CD14-positive monocyte (primary cell): ENCODE measurements around the gene MOB3A. TPM values are rescaled to one million over a fixed set of nuclear protein-coding genes. Genes with fewer than 3 reads are reported as not detected.

Experiments used
- DNase-seq, 3 donors: peaks; one replicate each; pipeline ENCODE4 v3.0.0-alpha.2; 2011 to 2022
- H2AFZ ChIP-seq: 2 replicates; pipeline ENCODE4 v1.6.0; 2012; ENCODE audit warnings: mild to moderate bottlenecking, low read depth, low read length, inconsistent platforms; ENCODE audit not compliant: insufficient read depth, poor library complexity, severe bottlenecking
- H3K27ac ChIP-seq, 2 donors: 1 replicate in 1 of 2; 2 replicates in 1 of 2; pipeline ENCODE4 v1.5.1; 2012 to 2013; ENCODE audit warnings: low read length in 2 of 2, control low read depth in 1 of 2, inconsistent platforms in 1 of 2, low read depth in 1 of 2, mild to moderate bottlenecking in 1 of 2
- H3K27me3 ChIP-seq, 2 donors: one replicate each; pipeline versions ENCODE4 v1.6.0 to v1.6.1; 2011 to 2013; ENCODE audit warnings: low read length in 2 of 2; ENCODE audit not compliant: control insufficient read depth in 2 of 2, insufficient read depth in 2 of 2
- H3K36me3 ChIP-seq, 2 donors: replicated peaks in 1 of 2; 1 replicate in 1 of 2; 2 replicates in 1 of 2; pipeline versions ENCODE4 v1.5.1 to v1.6.1; 2012 to 2013; ENCODE audit warnings: low read length in 2 of 2, control low read depth in 1 of 2, inconsistent platforms in 1 of 2, mild to moderate bottlenecking in 1 of 2; ENCODE audit not compliant: insufficient read depth in 2 of 2, control insufficient read depth in 1 of 2
- H3K4me1 ChIP-seq, 2 donors: 1 replicate in 1 of 2; 2 replicates in 1 of 2; pipeline versions ENCODE4 v1.5.1 to v1.6.1; 2012 to 2013; ENCODE audit warnings: low read length in 2 of 2, control low read depth in 1 of 2, inconsistent platforms in 1 of 2, mild to moderate bottlenecking in 1 of 2, moderate library complexity in 1 of 2; ENCODE audit not compliant: insufficient read depth in 2 of 2, control insufficient read depth in 1 of 2
- H3K4me2 ChIP-seq: replicated peaks from 2 replicates; pipeline ENCODE3; 2012; ENCODE audit warnings: low read length, moderate library complexity, mild to moderate bottlenecking; ENCODE audit not compliant: poor library complexity, severe bottlenecking; ENCODE audit errors: extremely low read depth
- H3K4me3 ChIP-seq, 3 experiments: fragments of 200-600 bp in 1 of 3; sonication (generic) in 1 of 3; replicated peaks in 1 of 3; 1 replicate in 2 of 3; 2 replicates in 1 of 3; pipeline ENCODE4 v1.5.1; 2011 to 2013; ENCODE audit warnings: low read length in 3 of 3, mild to moderate bottlenecking in 3 of 3, control low read depth in 2 of 3, low read depth in 2 of 3, inconsistent platforms in 1 of 3, moderate library complexity in 1 of 3
- H3K79me2 ChIP-seq: 2 replicates; pipeline ENCODE4 v1.6.0; 2012; ENCODE audit warnings: mild to moderate bottlenecking, control low read depth, inconsistent platforms, low read length, moderate library complexity; ENCODE audit not compliant: insufficient read depth
- H3K9ac ChIP-seq: 2 replicates; pipeline ENCODE4 v1.6.0; 2017; ENCODE audit warnings: low read length, mild to moderate bottlenecking; ENCODE audit not compliant: insufficient read depth, poor library complexity, severe bottlenecking
- H3K9me3 ChIP-seq, 2 donors: replicated peaks in 1 of 2; 1 replicate in 1 of 2; 2 replicates in 1 of 2; pipeline versions ENCODE4 v1.5.1 to v1.6.1; 2012 to 2013; ENCODE audit warnings: low read length in 2 of 2, control low read depth in 1 of 2; ENCODE audit not compliant: control insufficient read depth in 1 of 2, insufficient read depth in 1 of 2
- H4K20me1 ChIP-seq: 2 replicates; pipeline ENCODE4 v1.6.0; 2012; ENCODE audit warnings: mild to moderate bottlenecking, low read length, control low read depth, moderate library complexity; ENCODE audit not compliant: insufficient read depth
- H3K27ac Mint-ChIP-seq, 7 donors: one replicate each; pipeline ENCODE4 v1.8.0; 2020; ENCODE audit warnings: mild to moderate bottlenecking in 7 of 7, mixed read lengths in 7 of 7, moderate library complexity in 6 of 7, inconsistent platforms in 2 of 7
- H3K27me3 Mint-ChIP-seq, 3 donors: one replicate each; pipeline ENCODE4 v1.8.0; 2021 to 2022; ENCODE audit warnings: low read depth in 3 of 3, mild to moderate bottlenecking in 3 of 3, mixed read lengths in 3 of 3, moderate library complexity in 3 of 3, inconsistent platforms in 1 of 3
- H3K36me3 Mint-ChIP-seq, 2 donors: one replicate each; pipeline ENCODE4 v1.8.0; 2020; ENCODE audit warnings: mixed read lengths in 2 of 2, inconsistent platforms in 1 of 2, mild to moderate bottlenecking in 1 of 2
- H3K4me1 Mint-ChIP-seq: one replicate; pipeline ENCODE4 v1.8.0; 2020; ENCODE audit warnings: mild to moderate bottlenecking, mixed read lengths
- H3K4me3 Mint-ChIP-seq, 2 donors: one replicate each; pipeline ENCODE4 v1.8.0; 2020; ENCODE audit warnings: mild to moderate bottlenecking in 2 of 2, mixed read lengths in 2 of 2, moderate library complexity in 1 of 2
- H3K9me3 Mint-ChIP-seq, 7 donors: one replicate each; pipeline ENCODE4 v1.8.0; 2020 to 2022; ENCODE audit warnings: mixed read lengths in 7 of 7, mild to moderate bottlenecking in 6 of 7, moderate library complexity in 6 of 7, inconsistent platforms in 2 of 7
- WGBS: methylation state at CpG from one replicate; pipeline ENCODE4 v1.1.5; 2013; ENCODE audit warnings: missing lambda C conversion rate; ENCODE audit not compliant: insufficient coverage; 5-methylcytosine and 5-hydroxymethylcytosine counted together
- intact Hi-C, 2 donors: fragments of 100-400 bp; cut with micrococcal nuclease; formaldehyde crosslinking; loops; one replicate each; pipeline versions ENCODE4 v1.15.0 to v1.15.1; 2023
- polyA plus RNA-seq, 3 donors: library from polyadenylated mRNA; depleted of rRNA in 1 of 3; unstranded in 2 of 3; stranded (reverse) in 1 of 3; fragments of 300-500 nt in 2 of 3; fragments of >200 nt in 1 of 3; fragmentation: Illumina TruSeq in 2 of 3; gene quantifications; 1 replicate in 2 of 3; 2 replicates in 1 of 3; pipeline ENCODE4 v1.2.3, GENCODE V29; 2012 to 2021
- TF ChIP-seq, protein P1 (sequence below): fragments of 200-600 bp; IDR thresholded peaks from one replicate; pipeline ENCODE4 v1.8.0; 2022; ENCODE audit warnings: antibody characterized with exemption, mild to moderate bottlenecking

MOB3A gene
- polyA plus RNA-seq, 3 donors = 60.5 to 179 (median 96.3) TPM

GRCh38 chr19:2053601-2054389 is 42.3 kb downstream of the MOB3A start:
- no peak for DNase-seq
- Histone ChIP-seq H3K36me3 (peaks cover 0 to 4% of the 10 kb centered on the region in 2 donors), H2AFZ (no peak overlapping the region), H3K4me3 (no peak overlapping the region), H3K9ac (no peak overlapping the region), H3K4me1 (peaks cover 37 to 45% of the 10 kb centered on the region in 2 donors), H3K27me3 (no peaks in the 10 kb centered on the region), H3K27ac (no peak overlapping the region), H3K4me2 (no peak overlapping the region), H3K9me3 (no peaks in the 10 kb centered on the region), H4K20me1 (peaks cover 20% of the 10 kb centered on the region), H3K79me2 (peaks cover 22% of the 10 kb centered on the region)
- WGBS = 93% methylated on average over 12 of the region's 24 CpGs
- Mint-ChIP-seq H3K27me3 (peaks cover 0 to 3% (median 2%) of the 10 kb centered on the region in 3 donors), H3K4me3 (no peak overlapping the region), H3K9me3 (no peaks in the 10 kb centered on the region), H3K36me3 (peaks cover 0 to 1% of the 10 kb centered on the region in 2 donors), H3K27ac (no peak overlapping the region), H3K4me1 (peaks cover 30% of the 10 kb centered on the region)
- TF ChIP-seq, protein P1, sequence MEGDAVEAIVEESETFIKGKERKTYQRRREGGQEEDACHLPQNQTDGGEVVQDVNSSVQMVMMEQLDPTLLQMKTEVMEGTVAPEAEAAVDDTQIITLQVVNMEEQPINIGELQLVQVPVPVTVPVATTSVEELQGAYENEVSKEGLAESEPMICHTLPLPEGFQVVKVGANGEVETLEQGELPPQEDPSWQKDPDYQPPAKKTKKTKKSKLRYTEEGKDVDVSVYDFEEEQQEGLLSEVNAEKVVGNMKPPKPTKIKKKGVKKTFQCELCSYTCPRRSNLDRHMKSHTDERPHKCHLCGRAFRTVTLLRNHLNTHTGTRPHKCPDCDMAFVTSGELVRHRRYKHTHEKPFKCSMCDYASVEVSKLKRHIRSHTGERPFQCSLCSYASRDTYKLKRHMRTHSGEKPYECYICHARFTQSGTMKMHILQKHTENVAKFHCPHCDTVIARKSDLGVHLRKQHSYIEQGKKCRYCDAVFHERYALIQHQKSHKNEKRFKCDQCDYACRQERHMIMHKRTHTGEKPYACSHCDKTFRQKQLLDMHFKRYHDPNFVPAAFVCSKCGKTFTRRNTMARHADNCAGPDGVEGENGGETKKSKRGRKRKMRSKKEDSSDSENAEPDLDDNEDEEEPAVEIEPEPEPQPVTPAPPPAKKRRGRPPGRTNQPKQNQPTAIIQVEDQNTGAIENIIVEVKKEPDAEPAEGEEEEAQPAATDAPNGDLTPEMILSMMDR = no peak
- intact Hi-C loops = no loop called here

DNA sequence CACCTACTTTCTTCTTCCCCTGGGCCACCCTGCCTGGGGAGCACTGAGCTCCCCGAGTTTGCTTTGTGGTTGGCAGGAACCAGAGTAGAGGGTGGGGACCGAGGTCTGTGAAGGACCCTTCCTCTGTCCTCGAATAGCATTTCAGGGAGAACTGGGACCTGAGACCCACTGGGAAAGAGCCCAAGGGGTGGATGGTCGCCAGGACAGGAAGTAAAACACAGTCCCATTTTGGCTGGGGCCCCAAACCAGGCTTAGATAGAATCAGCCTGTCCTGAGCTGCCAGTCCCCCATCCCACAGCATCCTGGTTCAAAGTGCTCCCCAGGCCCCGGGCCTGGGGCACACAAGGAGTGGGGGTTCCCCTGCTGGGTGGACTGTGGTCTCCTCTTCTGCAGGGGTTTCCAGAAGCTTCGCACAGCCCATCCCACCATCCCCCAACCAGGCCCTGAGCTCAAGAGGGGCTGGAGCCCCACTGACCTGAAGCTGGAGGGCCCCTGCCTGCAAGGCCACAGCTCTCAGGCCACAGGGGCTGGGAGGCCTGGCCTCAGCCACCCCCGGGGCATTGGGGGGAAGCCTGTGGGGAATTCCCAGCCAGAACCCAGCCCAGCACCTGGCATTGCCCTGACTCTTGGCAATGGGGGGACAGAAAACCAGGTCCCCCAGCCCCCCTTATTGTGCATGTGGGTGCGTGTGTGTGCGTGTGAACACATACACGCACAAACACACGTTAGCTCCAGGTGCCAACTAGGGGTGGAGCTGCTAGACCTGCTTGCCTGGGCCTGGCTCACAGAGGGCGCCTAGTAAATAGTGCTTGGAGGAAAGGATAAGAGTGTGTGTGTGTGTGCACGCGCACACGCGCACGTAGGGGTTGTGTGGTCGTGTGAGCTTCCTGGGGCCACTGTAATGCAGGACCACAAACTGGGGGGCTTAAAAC is 44.1 kb downstream of the MOB3A start:
- peak overlapping the region in 2 of 3 experiments; percentile 5 to 97 for H3K4me3 ChIP-seq
- TF ChIP-seq, protein P1 = no peak
- Mint-ChIP-seq H3K27ac (peak overlapping the region; percentile 50 to 94 (median 88)), H3K4me3 (peak overlapping the region; percentile 51 to 63), H3K27me3 (peaks cover 0 to 3% (median 2%) of the 10 kb centered on the region in 3 donors), H3K9me3 (no peaks in the 10 kb centered on the region), H3K4me1 (peaks cover 42% of the 10 kb centered on the region), H3K36me3 (peaks cover 1 to 7% of the 10 kb centered on the region in 2 donors)
- H3K79me2 ChIP-seq = peaks cover 39% of the 10 kb centered on the region
- WGBS = 37% methylated on average over 14 of the region's 18 CpGs
- no peak for DNase-seq
- no peaks in the 10 kb centered on the region for H3K27me3 ChIP-seq
- peaks cover 44 to 56% of the 10 kb centered on the region in 2 donors for H3K4me1 ChIP-seq
- peaks cover 13 to 18% of the 10 kb centered on the region in 2 donors for H3K36me3 ChIP-seq
- peak overlapping the region; percentile 36 to 77 for H3K27ac ChIP-seq
- H3K4me2 ChIP-seq = peak overlapping the region; percentile 88
- peaks cover 38% of the 10 kb centered on the region for H4K20me1 ChIP-seq
- H3K9me3 ChIP-seq = no peaks in the 10 kb centered on the region
- intact Hi-C loops = loop anchor here in 1 of 2 donors (2.0 kb wide), 2 partner anchors 17 to 43 kb away; no protein-coding TSS in a partner anchor
- peak overlapping the region; percentile 85 for H2AFZ ChIP-seq
- H3K9ac ChIP-seq = peak overlapping the region; percentile 41
